Measurements from ENCODE around the gene NEDD9. TPM values are rescaled to one million over a fixed set of nuclear protein-coding genes. Genes with fewer than 3 reads are reported as not detected.

The NEDD9 gene
- total RNA-seq, 4 donors from 2014 or later: 36.2 to 99.1 (median 70.2) TPM

DNA sequence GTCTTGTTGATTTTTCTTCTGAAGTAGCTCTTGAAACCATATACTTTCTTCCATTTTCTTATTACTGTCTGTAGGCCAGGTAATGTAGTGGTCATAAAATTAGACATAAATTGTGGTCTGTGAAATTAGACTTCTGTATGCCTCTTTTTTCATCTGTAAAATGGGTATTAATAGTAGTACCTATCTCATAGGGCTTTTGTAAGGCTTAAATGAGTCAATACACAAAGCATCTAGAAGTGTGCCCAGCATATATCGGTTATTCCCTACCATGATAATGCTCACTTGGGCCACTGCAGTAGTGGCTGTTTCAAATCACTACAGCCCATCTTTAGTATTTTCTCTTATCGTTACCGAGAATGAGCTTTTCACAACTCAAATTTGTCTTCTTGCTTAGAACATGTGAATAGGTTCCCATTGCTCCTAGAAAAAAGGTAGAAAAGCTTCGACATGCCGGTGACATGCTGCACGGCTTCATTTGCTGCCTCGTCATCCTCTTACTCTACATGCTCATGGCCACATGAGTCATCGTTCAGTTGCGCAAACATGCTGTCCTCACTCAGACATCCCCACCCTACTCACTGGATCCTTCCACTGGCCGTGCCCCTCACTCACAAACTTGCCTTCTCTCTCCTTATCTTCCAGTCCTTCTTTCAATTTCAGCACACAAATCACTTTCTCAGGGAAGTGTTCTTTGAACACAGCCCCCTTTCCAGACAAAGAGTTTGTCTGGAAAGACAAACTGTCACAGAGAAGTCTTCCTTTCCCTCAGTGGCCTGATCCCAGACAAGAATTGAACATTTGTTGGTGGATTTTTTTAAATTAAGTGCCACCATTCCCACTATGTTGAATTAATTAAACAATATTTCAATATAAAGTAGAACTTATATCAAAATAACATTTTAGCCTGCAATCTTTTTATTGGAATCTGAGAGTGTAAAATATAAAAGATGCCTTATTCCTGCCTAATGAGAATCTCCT, 88.8 kb downstream of the NEDD9 start:
- intact Hi-C loops (cut with DNase I; ENCODE audit: low total_unique reads): no loop called here
- TF ChIP-seq POLR2A (IDR thresholded peaks at IDR 0.05) (no peak), CTCF (IDR thresholded peaks at IDR 0.05) (no peak)
- no peaks in the 10 kb centered on the region for H3K36me3 ChIP-seq
- no peak overlapping the region for H3K4me3 ChIP-seq
- DNase-seq: peak; percentile 34 to 61
- H3K4me1 ChIP-seq: no peaks in the 10 kb centered on the region
- H3K9me3 ChIP-seq: no peaks in the 10 kb centered on the region
- no peaks in the 10 kb centered on the region for H3K27me3 ChIP-seq
- no peak overlapping the region for H3K27ac ChIP-seq

DNA sequence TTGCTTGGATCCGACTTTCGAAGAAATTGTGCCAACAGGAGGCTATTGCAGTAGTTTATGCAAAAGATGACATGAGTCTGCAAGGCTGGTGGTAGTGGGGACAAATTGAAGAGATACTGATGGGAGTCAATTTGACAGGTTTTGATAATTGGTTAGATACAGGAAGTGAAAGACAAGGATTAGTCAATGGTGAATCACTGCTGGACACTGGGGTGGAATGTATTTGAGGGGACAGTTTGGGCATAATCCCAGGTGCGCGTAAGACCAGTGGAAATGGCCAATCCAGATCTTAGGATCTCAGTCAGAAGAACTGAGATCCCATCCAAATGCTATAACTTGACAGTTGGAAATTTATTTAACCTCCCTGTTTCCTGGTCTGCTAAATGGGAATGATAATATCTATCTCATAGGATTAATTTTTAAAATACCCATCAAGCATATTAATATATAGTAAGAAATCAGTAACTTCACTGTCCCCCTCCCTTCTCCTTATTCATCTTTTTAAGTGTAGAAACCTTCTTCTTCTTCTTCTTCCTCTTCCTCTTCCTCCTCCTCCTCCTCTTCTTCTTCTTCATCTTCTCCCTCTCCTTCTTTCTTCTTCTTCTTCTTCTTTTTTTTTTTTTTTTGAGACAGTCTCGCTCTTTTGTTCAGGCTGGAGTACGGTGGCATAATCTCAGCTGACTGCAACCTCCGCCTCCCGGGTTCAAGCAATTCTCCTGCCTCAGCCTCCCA, 90.0 kb downstream of the NEDD9 start:
- intact Hi-C loops (cut with DNase I; ENCODE audit: low total_unique reads): no loop called here
- no peaks in the 10 kb centered on the region for H3K4me1 ChIP-seq
- no peak overlapping the region for H3K4me3 ChIP-seq
- H3K27me3 ChIP-seq: no peaks in the 10 kb centered on the region
- DNase-seq: no peak
- H3K27ac ChIP-seq: no peak overlapping the region
- TF ChIP-seq CTCF (IDR thresholded peaks at IDR 0.05) (no peak), POLR2A (IDR thresholded peaks at IDR 0.05) (no peak)
- no peaks in the 10 kb centered on the region for H3K9me3 ChIP-seq
- no peaks in the 10 kb centered on the region for H3K36me3 ChIP-seq

GRCh38 chr6:11141295-11141694, 91.2 kb downstream of the NEDD9 start:
- Histone ChIP-seq H3K4me1 (no peaks in the 10 kb centered on the region), H3K9me3 (no peaks in the 10 kb centered on the region), H3K36me3 (no peaks in the 10 kb centered on the region), H3K27me3 (no peaks in the 10 kb centered on the region), H3K4me3 (no peak overlapping the region), H3K27ac (no peak overlapping the region)
- DNase-seq: no peak
- TF ChIP-seq CTCF (IDR thresholded peaks at IDR 0.05) (no peak), POLR2A (IDR thresholded peaks at IDR 0.05) (no peak)
- intact Hi-C loops (cut with DNase I; ENCODE audit: low total_unique reads): no loop called here

DNA sequence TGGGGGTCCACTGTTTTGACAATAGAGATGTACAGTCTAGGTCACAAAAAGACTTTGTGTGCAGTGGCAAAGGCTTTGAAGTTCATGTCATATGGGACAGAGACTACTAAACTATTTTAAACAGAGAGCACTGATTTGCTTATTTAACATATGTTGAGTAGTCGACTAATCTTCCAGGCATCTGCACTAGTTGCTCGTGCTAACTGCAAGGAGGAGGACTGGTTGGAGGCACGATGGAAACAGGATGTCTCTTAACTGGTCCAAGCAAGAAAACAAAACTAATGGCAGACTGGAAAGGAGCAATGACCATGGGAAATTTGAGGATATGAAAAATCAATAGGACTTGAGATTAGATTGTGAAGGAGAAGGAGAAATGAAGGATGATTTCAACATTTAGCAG, 92.4 kb downstream of the NEDD9 start:
- TF ChIP-seq CTCF (IDR thresholded peaks at IDR 0.05): no peak
- TF ChIP-seq POLR2A (IDR thresholded peaks at IDR 0.05): no peak
- intact Hi-C loops (cut with DNase I; ENCODE audit: low total_unique reads): no loop called here
- H3K9me3 ChIP-seq: no peaks in the 10 kb centered on the region
- no peak overlapping the region for H3K27ac ChIP-seq
- H3K27me3 ChIP-seq: no peaks in the 10 kb centered on the region
- H3K36me3 ChIP-seq: no peaks in the 10 kb centered on the region
- H3K4me3 ChIP-seq: no peak overlapping the region
- no peak for DNase-seq
- H3K4me1 ChIP-seq: no peaks in the 10 kb centered on the region

All from uterus (tissue), 4 donors.